SIG-M5 treated with dmso at 0.1 percent for 504 hours (cell line): ENCODE measurements around the gene GRIK3.

ENCODE experiments used
- DNase-seq: peaks from one replicate; lab custom pipeline; 2025; ENCODE audit not compliant: unreplicated experiment; lab: John Stamatoyannopoulos, UW

The GRIK3 gene

DNA sequence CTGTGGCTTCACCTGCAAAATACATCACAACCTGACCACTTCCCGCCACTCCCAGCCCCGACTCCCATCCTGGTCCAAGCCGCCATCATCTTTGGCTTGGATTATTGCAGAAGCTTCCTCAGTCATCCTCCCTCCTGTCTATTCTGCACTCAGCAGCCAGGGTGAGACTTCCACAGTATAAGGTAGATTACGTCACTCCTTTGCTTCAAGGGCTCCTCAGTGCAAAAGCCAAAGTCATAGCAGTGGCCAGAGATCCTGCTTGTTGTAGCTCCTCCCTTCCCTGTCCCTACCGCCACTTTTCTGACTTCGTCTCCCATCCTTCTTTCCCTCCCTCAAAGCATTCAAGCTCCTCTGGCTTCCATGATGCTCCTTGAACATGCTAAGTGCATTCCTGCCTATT is 152.8 kb downstream of the GRIK3 start:
- no peak for DNase-seq

DNA sequence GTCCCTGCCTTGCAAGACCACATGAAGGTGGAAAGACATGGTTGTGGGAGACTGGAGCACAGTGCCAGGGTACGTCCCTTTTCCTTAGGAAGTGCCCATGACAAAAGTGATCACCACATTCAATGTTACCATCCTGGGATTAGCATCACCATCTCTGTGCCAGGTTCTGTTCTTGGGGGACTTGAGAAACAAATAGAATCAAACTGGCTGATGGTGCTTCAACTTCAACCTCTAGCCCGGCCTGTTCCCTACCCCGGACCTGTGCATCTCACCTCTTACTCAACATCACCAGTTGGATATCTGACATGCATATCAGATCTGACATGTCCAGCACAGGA is 153.3 kb downstream of the GRIK3 start:
- DNase-seq = no peak

DNA sequence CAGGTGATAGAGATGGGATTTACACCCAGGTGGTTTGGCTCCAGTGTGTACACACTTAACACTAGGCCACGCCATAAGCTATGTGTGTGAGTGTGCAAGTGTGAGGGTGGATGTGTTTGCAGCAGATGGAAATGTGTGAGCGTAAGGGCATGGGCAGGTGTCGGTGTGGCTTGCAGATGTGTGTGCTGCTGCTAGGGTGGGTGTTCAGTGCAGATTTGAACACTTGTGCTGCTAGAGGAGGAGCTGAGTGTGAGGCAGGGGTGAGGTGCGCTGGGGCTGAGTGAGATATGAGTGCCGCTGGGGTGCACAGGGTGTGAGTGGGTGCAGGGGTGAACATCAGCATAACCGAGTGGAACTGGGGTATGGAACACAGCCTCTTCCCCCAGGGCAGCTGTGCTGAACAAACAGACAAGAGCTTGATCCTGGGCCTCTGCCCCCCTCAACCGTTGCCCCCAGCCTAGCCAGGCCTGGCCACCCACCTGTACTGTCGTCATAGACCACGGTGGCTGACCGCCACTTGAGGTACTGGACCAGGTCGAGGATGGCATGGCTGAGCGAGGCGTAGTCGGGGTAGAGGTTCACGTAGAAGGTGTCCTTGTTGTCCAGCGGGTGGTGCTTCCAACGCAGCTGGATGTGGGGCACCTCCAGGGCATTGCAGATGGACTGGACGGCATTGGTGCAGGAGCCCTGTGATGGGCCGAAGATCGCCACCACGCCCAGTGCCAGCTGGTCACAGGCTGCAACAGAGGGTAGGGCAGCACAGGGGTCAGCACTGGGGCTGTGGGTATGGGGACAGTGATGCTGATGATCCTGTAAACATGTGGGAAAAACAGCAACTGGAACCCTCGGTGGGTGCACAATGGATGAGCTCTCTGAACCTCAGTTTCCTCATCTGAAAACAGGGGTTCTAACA is 153.9 kb downstream of the GRIK3 start:
- no peak for DNase-seq

DNA sequence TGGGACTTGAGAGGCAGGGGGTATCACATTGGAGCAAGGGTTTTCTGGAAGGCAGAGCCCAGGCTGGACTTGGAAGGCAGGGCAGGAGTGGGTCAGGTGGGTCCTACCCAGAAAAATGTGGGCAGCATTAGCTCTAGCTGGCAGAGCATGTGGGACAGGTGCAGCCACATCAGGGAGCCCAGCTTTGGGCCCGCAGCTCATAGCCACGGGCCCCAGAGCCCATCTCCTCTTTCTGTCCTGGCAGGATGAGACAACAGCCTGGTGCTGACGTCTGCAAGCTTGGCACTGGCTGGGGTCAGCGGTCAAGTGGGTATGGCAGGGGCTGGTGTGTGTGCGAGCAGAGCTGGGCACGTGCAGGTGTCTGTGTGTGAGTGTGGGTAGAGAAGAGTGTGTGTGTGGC is 154.7 kb downstream of the GRIK3 start:
- no peak for DNase-seq

DNA sequence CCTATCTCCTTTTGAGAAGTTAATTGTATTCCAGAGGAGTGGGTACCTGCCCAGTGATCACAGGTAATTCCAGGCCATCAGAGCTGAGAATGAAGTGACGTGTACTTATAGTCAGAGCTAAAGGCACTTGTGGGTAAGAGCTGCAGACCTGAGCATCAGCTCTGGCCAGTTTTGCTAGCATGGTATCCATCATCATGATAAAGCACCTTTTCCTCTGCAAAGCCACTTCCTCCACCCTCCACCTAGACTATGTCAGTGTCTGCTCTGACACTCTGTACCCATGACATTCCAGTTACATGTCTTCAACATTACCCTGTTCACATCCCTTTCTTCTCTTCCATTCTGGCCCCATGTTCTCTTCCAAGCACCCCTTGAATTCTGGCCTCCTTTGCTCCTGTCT is 157.3 kb downstream of the GRIK3 start:
- no peak for DNase-seq

DNA sequence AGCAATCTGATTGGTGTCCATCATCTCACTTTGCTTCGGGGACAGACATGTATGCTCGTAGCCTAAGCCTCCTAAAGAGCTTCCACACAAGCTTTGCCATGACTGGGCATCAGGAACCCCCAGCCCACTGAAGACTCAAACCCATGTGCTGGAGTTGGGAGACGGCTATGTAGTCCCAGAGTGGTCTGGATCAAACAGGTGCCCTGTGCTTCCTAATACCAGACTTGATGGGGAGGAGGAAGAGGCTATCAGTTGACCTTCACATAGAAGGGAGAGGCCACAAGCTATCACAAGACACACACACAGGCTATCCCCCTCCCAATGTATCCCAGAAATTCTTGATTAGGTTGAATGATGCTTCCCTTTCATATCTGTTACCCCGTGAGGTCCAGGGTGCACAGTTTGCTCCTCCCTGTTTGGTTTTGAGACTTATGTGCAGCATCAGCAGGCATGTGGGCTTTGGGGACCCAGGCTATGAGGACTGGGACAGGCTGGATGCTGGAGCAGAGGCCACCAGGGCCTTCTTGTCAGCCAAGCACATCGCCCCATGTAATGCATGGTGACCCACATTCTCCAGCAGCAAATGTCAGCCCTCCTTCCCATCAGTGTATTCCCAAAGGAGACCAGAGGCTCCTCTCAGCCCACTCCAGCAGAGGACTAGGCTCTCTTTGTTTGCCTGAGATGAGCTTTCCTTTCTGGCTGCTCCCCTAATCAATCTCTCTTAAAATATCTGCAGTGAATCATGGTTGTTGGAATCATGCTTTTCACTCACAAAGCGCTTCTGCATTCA is 159.8 kb downstream of the GRIK3 start:
- no peak for DNase-seq

DNA sequence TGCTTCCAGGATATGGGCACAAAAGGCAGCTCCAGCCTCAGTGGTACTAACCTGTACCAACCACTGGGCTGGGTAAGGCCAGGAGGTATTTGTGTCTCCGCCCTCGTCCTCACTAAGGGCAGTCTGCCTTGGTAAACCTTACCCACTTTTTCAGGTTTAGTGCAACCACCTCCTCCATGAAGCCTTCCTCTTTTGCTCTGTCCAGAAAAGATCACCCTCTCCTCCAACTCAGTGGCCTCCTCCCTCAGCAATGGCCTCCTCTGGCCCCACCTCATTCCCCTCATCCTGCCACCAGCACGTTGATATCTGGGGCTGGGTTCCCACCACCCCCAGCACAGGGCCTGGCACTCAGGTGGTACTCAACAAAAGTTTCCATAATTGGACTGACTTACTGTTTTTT is 161.5 kb downstream of the GRIK3 start:
- no peak for DNase-seq

DNA sequence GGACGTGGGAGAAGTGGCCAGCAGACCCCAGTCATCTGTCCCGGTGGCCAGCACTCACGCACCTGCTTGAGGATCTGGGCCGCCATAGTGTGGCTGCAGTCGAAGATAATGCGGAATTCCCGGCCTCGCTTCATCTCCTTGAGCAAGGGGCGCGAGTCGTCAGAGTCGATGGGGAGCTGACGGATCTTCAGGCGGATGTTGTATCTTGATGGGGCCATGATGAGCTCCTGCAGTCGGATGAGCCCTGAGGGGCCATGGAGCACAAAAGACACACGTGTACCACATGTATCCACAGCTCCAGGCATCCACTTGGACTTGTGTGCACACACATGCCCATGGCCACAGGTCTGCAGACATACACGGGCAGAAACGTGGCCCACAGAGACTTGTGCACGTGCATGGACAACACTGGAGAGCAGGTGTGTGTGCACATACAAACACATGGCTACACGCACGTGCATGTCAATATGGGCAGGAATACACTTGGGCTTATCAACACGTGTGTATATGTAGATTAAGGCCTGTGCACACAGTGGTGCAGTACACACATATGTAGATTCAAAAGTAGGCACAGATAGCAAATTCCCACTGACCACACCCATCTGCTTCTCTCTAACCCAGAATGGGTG is 162.1 kb downstream of the GRIK3 start:
- no peak for DNase-seq

DNA sequence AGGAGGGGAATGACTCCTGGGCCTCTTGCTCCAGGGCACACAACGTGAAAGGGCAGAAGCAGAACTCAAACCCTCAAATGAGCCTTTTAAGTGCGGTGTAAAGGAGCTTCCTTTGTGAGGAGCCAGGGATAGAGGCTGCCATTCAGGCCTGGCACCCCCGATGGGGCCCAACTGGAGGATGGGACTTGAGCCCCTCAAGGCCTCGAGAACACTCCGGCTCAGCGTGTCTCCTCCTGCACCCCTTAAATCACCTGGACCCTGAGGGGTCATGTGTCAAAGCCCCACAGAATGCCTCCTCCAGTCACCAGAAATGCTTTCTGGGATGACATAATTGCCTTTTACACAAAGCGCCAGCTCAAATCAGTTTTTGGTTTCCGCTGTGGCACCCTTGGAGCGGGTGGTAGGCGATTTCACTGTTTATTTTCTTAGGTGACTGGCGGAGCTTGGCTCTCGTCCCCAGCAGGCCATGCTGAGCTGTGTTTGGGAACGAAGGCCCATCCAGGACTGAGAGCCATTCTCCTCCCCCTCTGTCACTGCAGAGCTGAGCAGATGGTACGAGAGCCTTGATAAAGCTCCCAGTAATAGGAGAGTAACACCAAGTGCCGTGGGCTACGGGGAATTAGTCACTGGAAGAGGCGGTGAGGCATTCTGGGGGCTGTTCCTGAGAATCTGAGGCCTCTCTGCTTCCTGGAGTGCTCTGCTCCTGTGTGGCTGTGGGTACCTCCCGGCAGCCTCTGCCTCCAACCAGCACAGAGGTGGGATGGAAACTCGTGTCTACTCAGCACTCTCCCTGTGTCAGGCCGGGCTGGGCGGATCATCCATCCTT is 163.0 kb downstream of the GRIK3 start:
- no peak for DNase-seq

DNA sequence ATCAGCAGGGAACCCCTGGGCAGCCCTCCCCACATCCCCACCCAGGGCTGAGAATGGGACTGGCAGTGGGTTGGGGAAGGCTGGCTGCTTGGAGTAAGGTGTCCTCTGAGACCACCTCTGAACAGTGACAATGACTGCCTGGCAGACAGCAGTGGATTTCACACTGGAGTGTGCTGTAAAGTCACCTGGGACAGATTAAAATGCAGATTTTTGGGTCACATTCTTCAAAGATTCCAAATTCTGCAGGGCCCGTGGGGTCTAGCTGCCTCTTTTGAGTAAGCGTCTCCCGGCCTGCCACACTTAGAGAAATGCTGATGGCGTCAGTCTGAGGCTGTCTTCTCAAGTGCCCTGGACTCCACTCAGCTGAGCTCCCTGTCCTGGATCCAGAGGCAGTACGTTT is 164.5 kb downstream of the GRIK3 start:
- DNase-seq = no peak

DNA sequence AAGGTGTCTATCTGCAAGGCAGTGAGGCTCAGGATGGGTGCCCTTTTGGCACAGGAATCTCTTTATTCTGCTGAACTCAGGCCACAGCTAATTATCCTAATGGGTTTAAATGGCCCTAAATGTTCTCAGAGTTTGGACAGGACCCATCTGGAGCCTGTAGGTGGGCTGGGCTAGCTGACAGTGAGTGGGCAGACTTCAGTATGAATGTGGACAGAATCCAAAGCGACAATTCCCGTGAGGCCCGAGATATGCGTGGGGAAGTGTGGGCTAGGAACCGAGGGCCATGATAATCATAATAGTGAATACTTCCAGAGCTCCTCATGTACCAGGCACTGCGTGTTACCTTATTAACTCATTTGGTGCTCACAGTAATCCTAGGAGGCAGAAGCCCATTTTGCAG is 165.3 kb downstream of the GRIK3 start:
- no peak for DNase-seq

DNA sequence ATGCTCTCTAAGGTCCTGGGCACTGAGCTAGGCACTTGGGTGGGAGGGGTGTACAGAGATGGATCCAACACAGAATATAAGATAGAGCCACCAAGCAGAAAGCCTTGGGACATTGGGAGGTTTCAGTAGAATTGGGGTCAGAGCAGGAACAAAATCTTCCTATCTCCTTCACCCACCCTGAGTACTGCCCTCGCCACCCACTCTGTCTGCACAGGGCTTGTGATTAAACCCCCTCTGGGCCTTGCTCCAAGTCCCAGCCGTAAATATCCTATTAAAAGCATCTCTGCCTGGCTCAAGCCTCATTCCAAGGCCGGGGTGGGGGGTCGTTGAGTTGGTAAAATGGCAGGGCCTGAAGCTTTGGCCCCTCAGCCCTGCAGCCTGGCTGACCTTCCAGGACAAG is 166.7 kb downstream of the GRIK3 start:
- DNase-seq = no peak

DNA sequence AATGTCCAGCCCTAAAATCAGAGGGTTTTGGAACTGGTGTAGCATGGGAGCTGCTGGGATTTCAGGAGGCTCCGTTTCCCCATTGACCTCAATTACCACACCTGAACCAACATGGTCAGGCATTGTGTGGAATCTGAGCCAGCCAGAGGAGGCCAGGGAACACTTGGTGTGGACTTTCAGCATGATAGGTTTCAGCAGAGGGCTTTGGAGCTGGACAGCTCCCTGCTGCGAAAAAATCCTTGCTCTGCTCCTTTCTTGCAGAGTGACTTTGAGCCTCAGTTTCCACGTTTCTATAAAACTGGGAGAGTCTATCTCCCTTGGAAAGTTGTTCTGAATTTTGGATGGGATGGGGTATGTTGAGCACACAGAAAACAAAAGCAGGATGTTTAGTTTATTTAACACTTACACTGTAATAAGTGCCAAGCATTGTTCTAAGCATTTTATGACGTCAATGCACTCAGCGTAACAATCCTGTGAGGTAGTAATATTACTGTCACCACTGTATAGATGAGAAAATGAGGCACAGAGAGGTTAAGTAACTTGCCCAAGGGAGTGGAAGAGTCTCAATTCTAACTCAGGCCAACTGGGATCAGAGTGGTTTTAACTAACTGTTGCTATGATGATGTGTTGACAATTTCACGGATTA is 168.0 kb downstream of the GRIK3 start:
- no peak for DNase-seq

DNA sequence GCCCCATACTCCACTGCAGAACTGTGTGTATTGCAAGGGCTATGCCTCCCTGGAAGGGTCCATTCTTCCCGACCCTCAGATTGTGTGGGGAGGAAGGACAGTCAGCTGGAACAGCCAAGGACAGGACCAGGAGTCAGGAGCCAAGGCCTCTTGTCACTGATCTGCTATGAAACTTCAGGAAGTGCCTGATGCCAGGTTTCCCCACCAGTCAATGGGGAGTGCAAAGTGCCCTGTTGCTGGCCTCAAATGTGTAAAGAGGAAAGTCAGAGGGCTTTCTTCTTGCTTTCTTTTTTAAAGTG is 168.8 kb downstream of the GRIK3 start:
- no peak for DNase-seq

DNA sequence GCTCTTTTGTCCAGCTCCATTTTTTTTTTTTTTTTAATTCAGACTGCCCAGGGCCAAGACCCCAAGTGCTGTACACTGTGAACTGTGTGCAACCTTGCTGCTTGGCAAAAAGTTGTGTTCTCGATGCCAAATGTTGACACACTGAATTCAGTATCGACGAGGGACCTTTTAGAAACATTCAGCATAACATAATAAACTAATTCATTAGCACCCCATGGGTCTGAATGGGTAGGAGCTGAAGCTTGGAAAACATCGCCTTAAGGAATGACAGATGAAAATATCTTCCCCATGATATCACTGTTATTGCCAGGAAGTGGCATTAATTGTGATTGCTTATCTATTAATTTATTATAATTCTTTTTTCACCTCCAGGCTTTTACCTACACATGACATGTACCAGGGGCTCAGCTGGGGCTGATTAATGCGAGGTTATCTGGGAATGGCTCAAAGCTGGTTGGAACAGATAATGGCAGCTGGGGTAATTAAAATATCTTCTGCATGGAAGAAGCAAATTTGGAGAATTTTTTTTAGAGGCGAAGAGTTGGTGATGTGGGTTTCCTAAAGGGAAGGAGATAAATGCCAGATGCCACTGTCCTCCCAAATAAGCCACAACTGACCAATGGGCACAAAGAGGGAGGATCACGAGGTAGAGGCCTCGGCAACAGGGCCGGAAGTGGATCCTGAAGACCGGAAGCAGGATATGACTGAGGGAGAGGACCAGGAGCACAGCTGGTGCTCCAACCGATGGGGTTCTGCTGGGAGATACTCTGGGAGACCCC is 169.3 kb downstream of the GRIK3 start:
- no peak for DNase-seq

DNA sequence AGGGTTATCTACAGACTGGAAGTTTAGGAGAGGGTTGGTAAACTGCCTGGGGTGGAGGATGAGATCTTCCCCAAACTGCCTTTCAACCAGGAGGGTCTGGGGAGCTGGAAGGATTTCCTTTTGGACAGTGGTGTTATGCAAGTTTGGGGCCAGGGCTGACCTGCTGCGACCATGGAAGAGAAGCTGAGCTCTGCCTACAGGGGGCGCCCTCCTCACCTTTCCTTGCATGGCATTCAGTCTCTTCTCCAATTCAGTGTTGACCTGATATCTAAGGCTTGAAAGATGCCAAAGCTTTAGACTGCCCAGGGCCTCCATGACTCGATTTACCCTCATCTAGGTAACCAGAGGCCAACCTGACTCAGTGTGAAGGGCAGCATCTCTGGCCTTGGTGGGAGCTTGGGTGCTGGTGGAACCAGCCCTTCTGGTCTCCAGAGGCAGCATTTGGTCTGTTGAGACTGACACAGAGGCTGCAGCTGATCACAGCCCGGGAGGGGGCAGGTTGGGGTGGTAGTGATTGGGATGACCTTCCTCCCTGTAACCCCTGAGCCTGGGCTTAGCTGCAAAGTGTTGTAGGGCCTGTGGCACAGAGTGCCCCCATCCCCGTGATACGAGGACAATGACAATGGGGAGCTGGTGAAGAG is 170.0 kb downstream of the GRIK3 start:
- no peak for DNase-seq

DNA sequence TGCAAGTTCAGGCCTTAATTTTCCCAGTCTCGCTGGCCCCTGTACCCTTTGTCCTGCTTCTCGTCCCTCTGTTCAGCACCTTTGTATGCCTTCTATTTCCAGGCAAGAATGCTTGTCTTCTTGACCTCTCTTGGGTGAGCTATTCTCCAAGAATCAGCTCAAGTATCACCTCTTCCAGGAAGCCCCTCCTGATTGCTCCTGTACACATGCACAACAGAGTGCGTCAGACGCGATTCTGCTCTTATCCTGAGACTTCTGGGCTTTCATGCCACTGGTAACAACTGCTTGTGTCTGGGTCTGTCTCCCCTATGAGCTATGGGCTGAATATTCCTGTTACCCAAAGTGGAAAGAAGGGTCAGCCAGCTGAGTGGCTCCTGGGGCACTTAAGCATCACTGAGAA is 170.8 kb downstream of the GRIK3 start:
- DNase-seq = no peak

DNA sequence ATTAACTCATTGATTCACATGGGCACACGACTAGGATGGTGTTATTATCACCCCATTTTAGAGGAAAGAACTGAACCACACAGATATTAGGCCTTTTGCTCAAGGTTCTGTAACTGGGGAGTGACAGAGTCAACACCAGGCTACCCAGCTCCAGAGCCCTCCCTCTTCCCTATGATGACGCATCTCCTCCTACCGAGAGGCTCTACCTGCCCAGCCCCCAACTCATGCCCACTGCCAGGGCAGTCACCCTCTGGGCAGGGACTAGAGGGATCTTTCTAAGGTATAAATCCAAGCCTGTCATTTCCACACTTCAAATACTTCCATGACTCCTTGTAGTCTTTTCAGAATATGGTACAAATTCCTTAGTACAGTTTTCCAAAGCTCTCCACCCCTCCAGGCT is 171.3 kb downstream of the GRIK3 start:
- no peak for DNase-seq

DNA sequence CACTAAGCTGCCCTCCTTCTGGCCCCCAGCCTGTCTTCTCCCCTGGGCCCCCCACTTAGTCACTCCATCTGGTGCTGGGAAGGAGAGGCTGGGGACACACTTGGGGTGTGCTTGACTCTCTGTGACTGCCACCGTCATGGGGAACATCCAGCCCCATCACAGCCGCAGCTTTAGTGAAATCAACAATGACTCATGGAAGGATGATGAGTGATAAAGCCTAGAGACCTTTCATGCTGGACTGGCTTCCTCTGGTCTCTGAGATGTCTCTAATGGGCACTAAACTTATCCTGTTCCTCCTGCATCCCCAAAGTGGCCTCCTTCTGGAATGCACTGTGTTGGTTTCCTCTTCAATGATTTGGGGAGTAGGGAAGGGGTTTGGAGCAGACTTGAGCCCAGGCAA is 172.9 kb downstream of the GRIK3 start:
- no peak for DNase-seq

DNA sequence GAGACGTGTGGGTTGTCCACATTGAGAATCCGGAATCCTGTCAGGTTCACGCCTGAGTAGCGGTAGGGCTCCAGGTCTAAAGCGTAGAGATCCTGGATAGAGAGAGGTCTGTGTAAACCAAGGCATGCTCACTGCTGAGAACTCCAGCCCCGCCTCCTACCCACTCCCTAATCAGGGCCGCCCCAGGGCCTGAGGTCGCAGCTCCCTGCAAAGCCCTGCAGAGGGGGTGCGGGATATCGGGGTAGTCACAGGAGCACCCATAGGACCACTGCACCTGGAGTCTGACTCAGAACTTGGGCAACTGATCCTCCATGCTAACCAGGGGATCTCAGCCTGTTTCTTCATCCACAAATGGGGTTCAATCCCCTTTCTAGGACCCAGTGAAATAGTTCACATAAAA is 174.4 kb downstream of the GRIK3 start:
- DNase-seq = no peak
